Neuronal stem cell (in vitro differentiated cells): ENCODE data around the gene TP53RK.
A peak's percentile ranks its signal among the peaks of the same experiment; 100 is the strongest.

ENCODE experiments used
- DNase-seq: peaks from one replicate; pipeline ENCODE4 v3.0.0-alpha.2; 2013; ENCODE audit warnings: low spot score
- H2AFZ ChIP-seq: one replicate; pipeline ENCODE4 v1.6.1; 2013; ENCODE audit warnings: mild to moderate bottlenecking, low read length, inconsistent platforms
- H2AK5ac ChIP-seq: 2 replicates; pipeline ENCODE4 v1.6.1; 2013; ENCODE audit warnings: low read depth, mild to moderate bottlenecking, inconsistent platforms, low read length, moderate library complexity, mixed read lengths
- H2BK120ac ChIP-seq: 2 replicates; pipeline ENCODE4 v1.6.1; 2013; ENCODE audit warnings: low read depth, mild to moderate bottlenecking, inconsistent platforms, low read length, moderate library complexity, mixed read lengths
- H2BK12ac ChIP-seq: one replicate; pipeline ENCODE4 v1.6.1; 2013; ENCODE audit warnings: low read length, inconsistent platforms
- H2BK15ac ChIP-seq: 2 replicates; pipeline ENCODE4 v1.6.1; 2013; ENCODE audit warnings: mild to moderate bottlenecking, low read length, inconsistent platforms, mixed read lengths
- H2BK5ac ChIP-seq: one replicate; pipeline ENCODE4 v1.6.1; 2013; ENCODE audit warnings: inconsistent platforms, mild to moderate bottlenecking, low read length, moderate library complexity
- H3K14ac ChIP-seq: one replicate; pipeline ENCODE4 v1.6.1; 2013; ENCODE audit warnings: low read length, inconsistent platforms
- H3K18ac ChIP-seq: 2 replicates; pipeline ENCODE4 v1.6.1; 2013; ENCODE audit warnings: low read length, inconsistent platforms
- H3K23ac ChIP-seq: 2 replicates; pipeline ENCODE4 v1.6.1; 2013; ENCODE audit warnings: low read depth, mild to moderate bottlenecking, mixed read lengths, low read length, inconsistent platforms; ENCODE audit not compliant: poor library complexity
- H3K27ac ChIP-seq: replicated peaks from 3 replicates; pipeline ENCODE4 v1.5.1; 2013; ENCODE audit warnings: low read length, inconsistent platforms
- H3K27me3 ChIP-seq, 3 experiments: 2 replicates each; pipeline ENCODE4 v1.6.1; 2013; ENCODE audit warnings: low read length in 3 of 3, mild to moderate bottlenecking in 2 of 3, inconsistent platforms in 1 of 3, low read depth in 1 of 3, mixed read lengths in 1 of 3, moderate library complexity in 1 of 3; ENCODE audit not compliant: control insufficient read depth in 3 of 3, insufficient read depth in 3 of 3
- H3K36me3 ChIP-seq, 2 donors: replicated peaks in 1 of 2; 2 replicates each; pipeline ENCODE4 v1.6.1; 2013; ENCODE audit warnings: low read length in 2 of 2; ENCODE audit not compliant: control insufficient read depth in 2 of 2, insufficient read depth in 2 of 2
- H3K4ac ChIP-seq: 2 replicates; pipeline ENCODE4 v1.6.1; 2013; ENCODE audit warnings: inconsistent platforms, mild to moderate bottlenecking, low read length, moderate library complexity
- H3K4me1 ChIP-seq, 2 donors: 1 replicate in 1 of 2; 2 replicates in 1 of 2; pipeline ENCODE4 v1.6.1; 2013; ENCODE audit warnings: low read length in 2 of 2, low read depth in 1 of 2; ENCODE audit not compliant: control insufficient read depth in 2 of 2, insufficient read depth in 1 of 2
- H3K4me2 ChIP-seq: one replicate; pipeline ENCODE4 v1.6.1; 2013; ENCODE audit warnings: mild to moderate bottlenecking, low read length, inconsistent platforms; ENCODE audit not compliant: insufficient read depth, poor library complexity, severe bottlenecking
- H3K4me3 ChIP-seq, 2 donors: 2 replicates each; pipeline ENCODE4 v1.5.1; 2013; ENCODE audit warnings: low read length in 2 of 2, mild to moderate bottlenecking in 2 of 2, inconsistent platforms in 1 of 2, moderate library complexity in 1 of 2
- H3K79me1 ChIP-seq: one replicate; pipeline ENCODE4 v1.6.1; 2013; ENCODE audit warnings: low read depth, mild to moderate bottlenecking, inconsistent platforms, low read length, moderate library complexity
- H3K9ac ChIP-seq: one replicate; pipeline ENCODE4 v1.6.1; 2013; ENCODE audit warnings: mild to moderate bottlenecking, low read depth, low read length, inconsistent platforms; ENCODE audit not compliant: poor library complexity
- H3K9me3 ChIP-seq, 2 donors: replicated peaks in 1 of 2; 2 replicates each; pipeline versions ENCODE3 to v1.6.1; 2013; ENCODE audit warnings: low read length in 2 of 2, mild to moderate bottlenecking in 2 of 2, inconsistent platforms in 1 of 2, low read depth in 1 of 2, mixed read lengths in 1 of 2, moderate library complexity in 1 of 2; ENCODE audit not compliant: control insufficient read depth in 2 of 2, insufficient read depth in 1 of 2
- H4K8ac ChIP-seq: one replicate; pipeline ENCODE4 v1.6.1; 2013; ENCODE audit warnings: low read depth, mild to moderate bottlenecking, inconsistent platforms, low read length, moderate library complexity
- H4K91ac ChIP-seq: one replicate; pipeline ENCODE4 v1.6.1; 2013; ENCODE audit warnings: low read length, low read depth, mild to moderate bottlenecking, inconsistent platforms; ENCODE audit not compliant: poor library complexity
- WGBS, 2 donors: extraction: QIAGEN DNeasy Blood & Tissue Kit; methylation state at CpG; one replicate each; pipeline ENCODE4 v1.1.7; 2013; ENCODE audit warnings: missing lambda C conversion rate in 2 of 2, mixed read lengths in 1 of 2; ENCODE audit not compliant: insufficient read length in 2 of 2, insufficient replicate concordance in 1 of 2; ENCODE audit errors: extremely low coverage in 2 of 2; 5-methylcytosine and 5-hydroxymethylcytosine counted together

Gene TP53RK

DNA sequence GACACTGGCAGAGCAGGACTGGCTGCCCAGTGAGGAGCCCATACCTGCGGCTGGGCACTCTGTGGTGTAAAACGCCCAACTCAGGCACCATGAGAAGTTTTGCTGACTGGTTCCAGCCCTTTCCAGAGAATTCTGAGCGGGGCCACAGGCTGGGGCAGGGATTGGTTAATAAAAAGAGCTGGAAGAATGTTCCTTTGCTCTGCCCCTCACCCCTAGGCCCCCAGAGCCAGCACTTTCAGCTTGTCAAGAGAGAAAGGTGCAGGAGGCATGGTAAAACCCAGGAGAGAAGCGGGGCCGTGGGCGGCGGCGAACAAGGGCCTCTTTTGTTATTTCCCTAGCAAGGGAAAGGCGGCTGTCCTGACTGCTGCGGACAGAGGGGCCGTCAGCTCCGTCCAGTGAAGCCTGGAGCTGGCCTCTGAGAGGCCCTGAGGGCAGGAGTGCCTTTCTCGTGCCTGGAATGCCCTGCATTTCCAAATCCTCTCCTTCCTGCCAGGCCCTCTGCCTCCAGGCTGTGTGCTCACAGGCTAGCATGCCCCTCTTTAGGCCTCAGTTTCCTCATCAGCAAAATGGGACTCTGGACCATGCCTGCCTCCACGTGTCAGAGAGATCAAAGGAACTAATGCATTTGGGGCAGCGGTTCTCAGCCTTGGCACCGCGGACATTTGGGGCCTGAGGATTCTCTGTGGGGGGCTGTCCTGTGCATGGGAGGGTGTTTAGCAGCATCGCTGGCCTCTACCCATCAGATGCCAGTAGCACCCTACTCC, 50.9 kb downstream of the TP53RK start:
- no peak overlapping the region for H2BK12ac ChIP-seq
- no peak overlapping the region for H3K4me3 ChIP-seq
- H3K27me3 ChIP-seq: no peaks in the 10 kb centered on the region
- H2BK5ac ChIP-seq: no peak overlapping the region
- H2BK15ac ChIP-seq: no peak overlapping the region
- H4K8ac ChIP-seq: no peak overlapping the region
- no peak overlapping the region for H4K91ac ChIP-seq
- H3K9me3 ChIP-seq: no peaks in the 10 kb centered on the region
- no CpG with 5 or more reads among the region's 18 CpGs for WGBS, 2 donors
- H3K4ac ChIP-seq: no peak overlapping the region
- DNase-seq: no peak
- no peak overlapping the region for H2AK5ac ChIP-seq
- no peak overlapping the region for H3K4me2 ChIP-seq
- no peak overlapping the region for H3K14ac ChIP-seq
- H2AFZ ChIP-seq: peak overlapping the region; percentile 84
- H3K4me1 ChIP-seq: peaks cover 9 to 17% of the 10 kb centered on the region in 2 donors
- H3K23ac ChIP-seq: no peak overlapping the region
- H3K36me3 ChIP-seq: no peaks in the 10 kb centered on the region
- peak overlapping the region; percentile 37 for H3K27ac ChIP-seq
- no peak overlapping the region for H3K9ac ChIP-seq
- H2BK120ac ChIP-seq: no peak overlapping the region
- no peaks in the 10 kb centered on the region for H3K79me1 ChIP-seq
- H3K18ac ChIP-seq: peak overlapping the region; percentile 69

DNA sequence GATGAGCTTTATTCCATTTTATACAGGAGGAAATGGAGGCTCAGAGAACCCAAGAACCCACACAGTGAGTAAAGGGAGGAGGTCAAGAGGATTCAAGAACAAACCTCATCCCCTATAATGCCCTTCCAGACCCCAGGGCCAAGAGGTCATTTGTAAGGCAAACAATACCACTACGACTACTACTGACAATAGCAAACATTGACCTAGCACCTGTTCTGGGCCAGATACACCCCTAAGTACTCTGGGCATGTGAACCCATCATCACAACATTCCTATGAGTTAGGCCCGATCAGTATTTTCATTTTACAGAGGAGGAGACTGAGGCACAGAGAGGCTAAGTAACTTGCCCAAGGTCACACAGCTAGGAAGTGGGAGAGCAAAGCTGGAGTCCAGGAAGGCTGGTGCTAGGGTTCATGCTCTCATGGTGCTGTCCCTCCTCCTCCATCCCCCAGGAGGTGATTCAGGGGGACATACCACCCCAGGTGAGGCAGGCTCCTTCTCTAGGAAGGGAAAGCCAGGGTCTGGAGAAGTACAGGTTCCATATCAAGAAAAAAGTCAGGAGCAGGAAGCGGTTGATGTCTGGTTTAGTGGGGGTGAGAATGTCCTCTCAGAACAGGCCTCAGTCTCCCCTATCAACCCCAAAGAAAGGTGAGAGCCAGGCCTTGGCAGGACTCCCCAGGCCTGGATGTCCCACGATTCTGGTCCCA, 51.7 kb downstream of the TP53RK start:
- WGBS, 2 donors: no CpG with 5 or more reads among the region's 4 CpGs
- Histone ChIP-seq H3K4ac (no peak overlapping the region), H3K4me1 (peaks cover 9 to 17% of the 10 kb centered on the region in 2 donors), H3K18ac (peak overlapping the region; percentile 61), H2AK5ac (no peak overlapping the region), H4K8ac (no peak overlapping the region), H3K4me3 (no peak overlapping the region), H2BK15ac (no peak overlapping the region), H2BK12ac (no peak overlapping the region), H4K91ac (no peak overlapping the region), H3K36me3 (no peaks in the 10 kb centered on the region), H3K79me1 (no peaks in the 10 kb centered on the region), H3K27ac (no peak overlapping the region), H2AFZ (peak overlapping the region; percentile 84), H3K23ac (no peak overlapping the region), H3K14ac (no peak overlapping the region), H3K27me3 (no peaks in the 10 kb centered on the region), H2BK5ac (no peak overlapping the region), H3K4me2 (no peak overlapping the region), H3K9ac (no peak overlapping the region), H3K9me3 (no peaks in the 10 kb centered on the region), H2BK120ac (no peak overlapping the region)
- DNase-seq: no peak

- H3K4me2 ChIP-seq: no peak overlapping the region
- no peak overlapping the region for H2AFZ ChIP-seq
- no peaks in the 10 kb centered on the region for H3K9me3 ChIP-seq
- H2BK12ac ChIP-seq: no peak overlapping the region
- no CpG with 5 or more reads among the region's 11 CpGs for WGBS, 2 donors
- H3K27ac ChIP-seq: no peak overlapping the region
- no peak overlapping the region for H4K8ac ChIP-seq
- H2BK5ac ChIP-seq: no peak overlapping the region
- no peaks in the 10 kb centered on the region for H3K27me3 ChIP-seq
- DNase-seq: no peak
- no peaks in the 10 kb centered on the region for H3K79me1 ChIP-seq
- H2BK120ac ChIP-seq: no peak overlapping the region
- H2BK15ac ChIP-seq: no peak overlapping the region
- H3K9ac ChIP-seq: no peak overlapping the region
- H3K23ac ChIP-seq: no peak overlapping the region
- peaks cover 10 to 17% of the 10 kb centered on the region in 2 donors for H3K4me1 ChIP-seq
- H3K4me3 ChIP-seq: no peak overlapping the region
- no peak overlapping the region for H3K4ac ChIP-seq
- H3K14ac ChIP-seq: no peak overlapping the region
- H3K18ac ChIP-seq: no peak overlapping the region
- no peaks in the 10 kb centered on the region for H3K36me3 ChIP-seq
- no peak overlapping the region for H4K91ac ChIP-seq
- no peak overlapping the region for H2AK5ac ChIP-seq
Observed at GRCh38 chr20:46637020-46637419, 52.2 kb downstream of the TP53RK start.

- no peak overlapping the region for H2BK120ac ChIP-seq
- no peak overlapping the region for H2BK5ac ChIP-seq
- H3K14ac ChIP-seq: no peak overlapping the region
- H2AK5ac ChIP-seq: no peak overlapping the region
- H3K18ac ChIP-seq: no peak overlapping the region
- H3K4me3 ChIP-seq: no peak overlapping the region
- no peaks in the 10 kb centered on the region for H3K9me3 ChIP-seq
- H4K8ac ChIP-seq: no peak overlapping the region
- no CpG with 5 or more reads among the region's 4 CpGs for WGBS, 2 donors
- no peak overlapping the region for H4K91ac ChIP-seq
- H2BK15ac ChIP-seq: no peak overlapping the region
- H3K27ac ChIP-seq: no peak overlapping the region
- no peaks in the 10 kb centered on the region for H3K27me3 ChIP-seq
- H3K4me1 ChIP-seq: peaks cover 11 to 19% of the 10 kb centered on the region in 2 donors
- no peaks in the 10 kb centered on the region for H3K36me3 ChIP-seq
- H2AFZ ChIP-seq: no peak overlapping the region
- H3K23ac ChIP-seq: no peak overlapping the region
- no peak overlapping the region for H3K4me2 ChIP-seq
- H2BK12ac ChIP-seq: no peak overlapping the region
- H3K9ac ChIP-seq: no peak overlapping the region
- no peak for DNase-seq
- H3K79me1 ChIP-seq: no peaks in the 10 kb centered on the region
- no peak overlapping the region for H3K4ac ChIP-seq
Observed at GRCh38 chr20:46636514-46636913, 52.7 kb downstream of the TP53RK start.
